ENCODE results near the gene NDUFB7. TPM values are rescaled to one million over a fixed set of nuclear protein-coding genes. Genes with fewer than 3 reads are reported as not detected.

The NDUFB7 gene
- polyA plus RNA-seq, 1 experiment: 97.3 TPM

GRCh38 chr19:14530506-14530905, 41.4 kb downstream of the NDUFB7 start:
- ChIA-PET CTCF (no interaction called here), POLR2A (no interaction called here)
- no peak for DNase-seq (ENCODE audit: low read depth, low spot score)
- H3K27me3 ChIP-seq (ENCODE audit: control insufficient read depth, insufficient read depth, low read length): no peaks in the 10 kb centered on the region
- H3K4me3 ChIP-seq (ENCODE audit: low read depth, low read length): peak overlapping the region; percentile 97
- H3K9me3 ChIP-seq (ENCODE audit: control insufficient read depth, insufficient read depth, low read length): no peaks in the 10 kb centered on the region
- H3K27ac ChIP-seq (ENCODE audit: low read depth, low read length): no peak overlapping the region
- TF ChIP-seq CTCF (IDR thresholded peaks at IDR 0.05; ENCODE audit: low read depth, low read length): no peak

GRCh38 chr19:14530005-14530348, 41.9 kb downstream of the NDUFB7 start:
- ChIA-PET POLR2A (no interaction called here), CTCF (no interaction called here)
- no peak for TF ChIP-seq CTCF (IDR thresholded peaks at IDR 0.05; ENCODE audit: low read depth, low read length)
- peak overlapping the region; percentile 78 for H3K27ac ChIP-seq (ENCODE audit: low read depth, low read length)
- no peaks in the 10 kb centered on the region for H3K27me3 ChIP-seq (ENCODE audit: control insufficient read depth, insufficient read depth, low read length)
- H3K9me3 ChIP-seq (ENCODE audit: control insufficient read depth, insufficient read depth, low read length): no peaks in the 10 kb centered on the region
- H3K4me3 ChIP-seq (ENCODE audit: low read depth, low read length): peak overlapping the region; percentile 97
- DNase-seq (ENCODE audit: low read depth, low spot score): no peak

GRCh38 chr19:14529254-14530004, 42.4 kb downstream of the NDUFB7 start, which contains the start of gene TECR:
Gene TECR, plus strand, starts transcription at chr19:14529594. Its CDS starts 103 bp downstream, at chr19:14529697.
- CTCF ChIA-PET: no interaction called here
- no peak for TF ChIP-seq CTCF (IDR thresholded peaks at IDR 0.05; ENCODE audit: low read depth, low read length)
- POLR2A ChIA-PET: no interaction called here
- no peaks in the 10 kb centered on the region for H3K27me3 ChIP-seq (ENCODE audit: control insufficient read depth, insufficient read depth, low read length)
- peak; percentile 100 for DNase-seq (ENCODE audit: low read depth, low spot score)
- H3K4me3 ChIP-seq (ENCODE audit: low read depth, low read length): peak within 1 kb of the TSS; percentile 97
- H3K27ac ChIP-seq (ENCODE audit: low read depth, low read length): peak within 1 kb of the TSS; percentile 78
- H3K9me3 ChIP-seq (ENCODE audit: control insufficient read depth, insufficient read depth, low read length): no peaks in the 10 kb centered on the region

- Histone ChIP-seq H3K4me3 (ENCODE audit: low read depth, low read length) (peak overlapping the region; percentile 71), H3K9me3 (ENCODE audit: control insufficient read depth, insufficient read depth, low read length) (no peaks in the 10 kb centered on the region), H3K27ac (ENCODE audit: low read depth, low read length) (peak overlapping the region; percentile 21), H3K27me3 (ENCODE audit: control insufficient read depth, insufficient read depth, low read length) (no peaks in the 10 kb centered on the region)
- ChIA-PET CTCF (interaction anchor here (0.6 kb wide), 1 partner anchor 56 kb away, joined by 3 read pairs; no protein-coding TSS in a partner anchor), POLR2A (interaction anchor here (1.3 kb wide), 1 partner anchor 10 kb away, joined by 6 read pairs; the partner anchor contains the start of gene DNAJB1)
- no peak for DNase-seq (ENCODE audit: low read depth, low spot score)
- TF ChIP-seq CTCF (IDR thresholded peaks at IDR 0.05; ENCODE audit: low read depth, low read length): no peak
Observed at GRCh38 chr19:14528419-14529253, 43.2 kb downstream of the NDUFB7 start.

- ChIA-PET POLR2A (interaction anchor here (0.5 kb wide), 1 partner anchor 28 kb away, joined by 3 read pairs; no protein-coding TSS in a partner anchor), CTCF (interaction anchor here (1.7 kb wide), 1 partner anchor 30 kb away, joined by 6 read pairs; no protein-coding TSS in a partner anchor)
- Histone ChIP-seq H3K9me3 (ENCODE audit: control insufficient read depth, insufficient read depth, low read length) (no peaks in the 10 kb centered on the region), H3K27ac (ENCODE audit: low read depth, low read length) (no peak overlapping the region), H3K4me3 (ENCODE audit: low read depth, low read length) (no peak overlapping the region), H3K27me3 (ENCODE audit: control insufficient read depth, insufficient read depth, low read length) (no peaks in the 10 kb centered on the region)
- no peak for TF ChIP-seq CTCF (IDR thresholded peaks at IDR 0.05; ENCODE audit: low read depth, low read length)
- DNase-seq (ENCODE audit: low read depth, low spot score): no peak
Observed at GRCh38 chr19:14526423-14526822, 45.4 kb downstream of the NDUFB7 start.

Data from AG04450 (cell line).